Osteoblast (primary cell): ENCODE results near the gene ABCC1. TPM values are rescaled to one million over a fixed set of nuclear protein-coding genes. Genes with fewer than 3 reads are reported as not detected.
A peak's percentile ranks its signal among the peaks of the same experiment; 100 is the strongest.

ENCODE experiments used
- DNase-seq: peaks from one replicate; pipeline ENCODE4 v3.0.0; 2011; ENCODE audit warnings: low spot score, mixed read lengths; ENCODE audit not compliant: insufficient read length; ENCODE audit errors: missing footprints
- H2AFZ ChIP-seq: 2 replicates; pipeline ENCODE4 v1.6.0; 2011; ENCODE audit warnings: mild to moderate bottlenecking, low read length
- H3K27ac ChIP-seq: 2 replicates; pipeline ENCODE4 v1.5.1; 2011; ENCODE audit warnings: mild to moderate bottlenecking, low read depth, low read length, moderate library complexity
- H3K27me3 ChIP-seq: 2 replicates; pipeline ENCODE4 v1.6.0; 2012; ENCODE audit warnings: mild to moderate bottlenecking, control low read depth, inconsistent platforms, low read length, moderate library complexity; ENCODE audit not compliant: insufficient read depth
- H3K36me3 ChIP-seq: 2 replicates; pipeline ENCODE4 v1.5.1; 2011; ENCODE audit warnings: mild to moderate bottlenecking, low read length, control low read depth, moderate library complexity; ENCODE audit not compliant: insufficient read depth
- H3K4me1 ChIP-seq: 2 replicates; pipeline ENCODE4 v1.5.1; 2011; ENCODE audit warnings: mild to moderate bottlenecking, low read length, control low read depth, moderate library complexity; ENCODE audit not compliant: insufficient read depth
- H3K4me2 ChIP-seq: 2 replicates; pipeline ENCODE4 v1.6.0; 2011; ENCODE audit warnings: mild to moderate bottlenecking, low read length; ENCODE audit not compliant: insufficient read depth
- H3K4me3 ChIP-seq: fragments of 200-600 bp; sonication (generic); 3 replicates; pipeline ENCODE4 v1.5.1; 2012; ENCODE audit warnings: mild to moderate bottlenecking, low read length, inconsistent platforms; ENCODE audit not compliant: insufficient read depth
- H3K79me2 ChIP-seq: 2 replicates; pipeline ENCODE4 v1.6.0; 2012; ENCODE audit warnings: mild to moderate bottlenecking, low read length, control low read depth, inconsistent platforms; ENCODE audit not compliant: insufficient read depth
- H3K9me3 ChIP-seq: 2 replicates; pipeline ENCODE4 v1.5.1; 2011; ENCODE audit warnings: low read depth, low read length, control low read depth
- H4K20me1 ChIP-seq: 2 replicates; pipeline ENCODE4 v1.6.0; 2012; ENCODE audit warnings: mild to moderate bottlenecking, low read length, control low read depth; ENCODE audit not compliant: insufficient read depth
- total RNA-seq: library from RNA; depleted of rRNA; stranded (reverse); fragments of >200 nt; gene quantifications from 2 replicates; pipeline ENCODE4 v1.2.3, GENCODE V29; 2012
- TF ChIP-seq, protein P1 (sequence below): IDR thresholded peaks from 2 replicates; pipeline ENCODE4 v1.5.1; 2011; ENCODE audit warnings: mild to moderate bottlenecking, low read depth, low read length, moderate library complexity; ENCODE audit errors: extremely low read depth

ABCC1 gene
- total RNA-seq, 1 donor: 33.7 TPM

- Histone ChIP-seq H2AFZ (peak overlapping the region; percentile 78), H3K27ac (peak overlapping the region; percentile 81)
These were observed 3.0 kb upstream of the ABCC1 start for GRCh38 chr16:15946257-15947044.

DNA sequence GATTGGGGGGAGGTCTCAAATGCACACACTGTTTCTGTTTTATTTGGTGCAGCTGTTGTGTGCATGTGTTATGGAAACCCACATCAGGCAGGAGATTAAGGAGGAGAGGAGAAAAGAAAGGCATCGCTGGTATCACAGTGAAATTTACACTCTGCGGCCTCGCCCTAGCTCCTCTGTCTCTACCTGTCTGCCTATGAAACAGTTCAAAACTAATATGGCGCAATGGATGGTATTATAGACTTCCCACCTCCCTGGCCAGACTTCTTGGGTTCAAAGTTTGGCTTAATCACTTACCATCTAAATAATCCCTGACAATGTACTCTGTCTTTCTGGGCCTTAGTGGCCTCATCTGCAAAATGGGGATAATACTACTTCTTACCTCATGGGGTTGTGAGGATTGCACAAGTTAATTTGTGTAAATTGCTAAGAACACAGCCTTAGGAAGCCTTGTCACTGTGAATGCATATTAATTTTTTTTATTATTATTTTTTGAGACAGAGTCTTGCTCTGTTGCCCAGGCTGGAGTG is 1.4 kb upstream of the ABCC1 start:
- no peaks in the 10 kb centered on the region for H3K27me3 ChIP-seq
- H3K79me2 ChIP-seq: peaks cover 39% of the 10 kb centered on the region
- no peaks in the 10 kb centered on the region for H3K36me3 ChIP-seq
- TF ChIP-seq, protein P1, sequence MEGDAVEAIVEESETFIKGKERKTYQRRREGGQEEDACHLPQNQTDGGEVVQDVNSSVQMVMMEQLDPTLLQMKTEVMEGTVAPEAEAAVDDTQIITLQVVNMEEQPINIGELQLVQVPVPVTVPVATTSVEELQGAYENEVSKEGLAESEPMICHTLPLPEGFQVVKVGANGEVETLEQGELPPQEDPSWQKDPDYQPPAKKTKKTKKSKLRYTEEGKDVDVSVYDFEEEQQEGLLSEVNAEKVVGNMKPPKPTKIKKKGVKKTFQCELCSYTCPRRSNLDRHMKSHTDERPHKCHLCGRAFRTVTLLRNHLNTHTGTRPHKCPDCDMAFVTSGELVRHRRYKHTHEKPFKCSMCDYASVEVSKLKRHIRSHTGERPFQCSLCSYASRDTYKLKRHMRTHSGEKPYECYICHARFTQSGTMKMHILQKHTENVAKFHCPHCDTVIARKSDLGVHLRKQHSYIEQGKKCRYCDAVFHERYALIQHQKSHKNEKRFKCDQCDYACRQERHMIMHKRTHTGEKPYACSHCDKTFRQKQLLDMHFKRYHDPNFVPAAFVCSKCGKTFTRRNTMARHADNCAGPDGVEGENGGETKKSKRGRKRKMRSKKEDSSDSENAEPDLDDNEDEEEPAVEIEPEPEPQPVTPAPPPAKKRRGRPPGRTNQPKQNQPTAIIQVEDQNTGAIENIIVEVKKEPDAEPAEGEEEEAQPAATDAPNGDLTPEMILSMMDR: no peak
- no peak overlapping the region for H3K27ac ChIP-seq
- H4K20me1 ChIP-seq: peaks cover 13% of the 10 kb centered on the region
- H2AFZ ChIP-seq: no peak overlapping the region
- no peak overlapping the region for H3K4me2 ChIP-seq
- H3K9me3 ChIP-seq: no peaks in the 10 kb centered on the region
- no peak for DNase-seq
- H3K4me3 ChIP-seq: no peak overlapping the region
- peaks cover 34% of the 10 kb centered on the region for H3K4me1 ChIP-seq

More at GRCh38 chr16:15946257-15947044, 3.0 kb upstream of the ABCC1 start:
- peaks cover 23% of the 10 kb centered on the region for H3K79me2 ChIP-seq
- TF ChIP-seq, protein P1: no peak
- peak overlapping the region; percentile 68 for H3K4me2 ChIP-seq
- H3K36me3 ChIP-seq: no peaks in the 10 kb centered on the region
- peaks cover 3% of the 10 kb centered on the region for H4K20me1 ChIP-seq
- peaks cover 24% of the 10 kb centered on the region for H3K4me1 ChIP-seq
- H3K9me3 ChIP-seq: no peaks in the 10 kb centered on the region
- H3K4me3 ChIP-seq: peak overlapping the region; percentile 19
- H3K27me3 ChIP-seq: no peaks in the 10 kb centered on the region
- DNase-seq: peak; percentile 87

- TF ChIP-seq, protein P1: no peak
- Histone ChIP-seq H3K27me3 (no peaks in the 10 kb centered on the region), H3K79me2 (peaks cover 45% of the 10 kb centered on the region), H3K4me3 (peak overlapping the region; percentile 72), H3K27ac (peak overlapping the region; percentile 53), H3K36me3 (no peaks in the 10 kb centered on the region), H3K4me1 (peaks cover 34% of the 10 kb centered on the region), H4K20me1 (peaks cover 19% of the 10 kb centered on the region), H3K4me2 (peak overlapping the region; percentile 77), H2AFZ (peak overlapping the region; percentile 91), H3K9me3 (no peaks in the 10 kb centered on the region)
- no peak for DNase-seq
These were observed 745 bp upstream of the ABCC1 start for GRCh38 chr16:15948532-15949209.
